Measurements from ENCODE around the gene KCNG3. TPM values are rescaled to one million over a fixed set of nuclear protein-coding genes. Genes with fewer than 3 reads are reported as not detected.

The KCNG3 gene
- total and polyA plus RNA-seq, 4 donors, result 0.06 to 2.8 (median 0.29) TPM

GRCh38 chr2:42442774-42443173, 51.0 kb downstream of the KCNG3 start:
- Histone ChIP-seq H3K27ac (ENCODE audit: low read depth in 1 of 2, low read length in 1 of 2) (no peak overlapping the region), H3K9me3 (ENCODE audit: control insufficient read depth in 4 of 4, insufficient read depth in 3 of 4, low read length in 3 of 4) (no peaks in the 10 kb centered on the region), H3K9ac (ENCODE audit: insufficient read depth in 1 of 2, low read length in 2 of 2) (no peak overlapping the region), H3K4me1 (ENCODE audit: control insufficient read depth in 5 of 5, insufficient read depth in 5 of 5, low read length in 5 of 5) (no peaks in the 10 kb centered on the region), H3K4me3 (no peak overlapping the region), H3K27me3 (ENCODE audit: control insufficient read depth in 3 of 3, insufficient read depth in 3 of 3, low read length in 2 of 3) (no peaks in the 10 kb centered on the region), H3K36me3 (ENCODE audit: control insufficient read depth in 4 of 4, insufficient read depth in 4 of 4, low read length in 4 of 4) (no peaks in the 10 kb centered on the region)
- TF ChIP-seq CTCF (IDR thresholded peaks at IDR 0.05; ENCODE audit: control extremely low read depth, extremely low read depth), result no peak
- DNase-seq, result no peak
- ATAC-seq (ENCODE audit: insufficient read depth, low FRiP score), result no peak
- WGBS, 2 donors, result 79 to 92% methylated on average over 2 of the region's 2 CpGs

- no peaks in the 10 kb centered on the region for H3K36me3 ChIP-seq (ENCODE audit: control insufficient read depth in 4 of 4, insufficient read depth in 4 of 4, low read length in 4 of 4)
- H3K9ac ChIP-seq (ENCODE audit: insufficient read depth in 1 of 2, low read length in 2 of 2), result no peak overlapping the region
- ATAC-seq (ENCODE audit: insufficient read depth, low FRiP score), result no peak
- TF ChIP-seq CTCF (IDR thresholded peaks at IDR 0.05; ENCODE audit: control extremely low read depth, extremely low read depth), result no peak
- no peak for DNase-seq
- no peaks in the 10 kb centered on the region for H3K4me1 ChIP-seq (ENCODE audit: control insufficient read depth in 5 of 5, insufficient read depth in 5 of 5, low read length in 5 of 5)
- no peak overlapping the region for H3K27ac ChIP-seq (ENCODE audit: low read depth in 1 of 2, low read length in 1 of 2)
- H3K4me3 ChIP-seq, result no peak overlapping the region
- H3K27me3 ChIP-seq (ENCODE audit: control insufficient read depth in 3 of 3, insufficient read depth in 3 of 3, low read length in 2 of 3), result no peaks in the 10 kb centered on the region
- H3K9me3 ChIP-seq (ENCODE audit: control insufficient read depth in 4 of 4, insufficient read depth in 3 of 4, low read length in 3 of 4), result no peaks in the 10 kb centered on the region
Measured at GRCh38 chr2:42438685-42439084, 55.1 kb downstream of the KCNG3 start.

DNA sequence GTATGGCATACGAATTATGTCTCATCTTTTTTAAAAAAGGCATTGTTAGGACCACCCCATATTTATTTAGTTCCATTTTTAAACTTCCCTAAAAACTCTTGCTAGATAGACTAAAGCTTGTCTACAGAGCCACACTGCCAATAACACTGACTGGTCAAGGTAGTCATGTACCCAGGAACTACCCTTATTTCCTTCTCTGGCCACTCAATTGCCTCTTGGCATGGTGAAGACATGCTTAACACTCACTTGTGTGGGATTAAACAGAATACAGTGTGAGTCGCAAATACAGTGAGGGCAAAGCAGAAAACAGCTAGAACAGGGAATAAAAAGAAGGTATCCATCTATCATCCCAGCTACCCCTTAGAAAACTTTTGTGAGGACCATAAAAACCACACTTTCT, 57.4 kb downstream of the KCNG3 start:
- WGBS, 2 donors, result 68 to 84% methylated on average over 2 of the region's 2 CpGs
- no peak for TF ChIP-seq CTCF (IDR thresholded peaks at IDR 0.05; ENCODE audit: control extremely low read depth, extremely low read depth)
- Histone ChIP-seq H3K9me3 (ENCODE audit: control insufficient read depth in 4 of 4, insufficient read depth in 3 of 4, low read length in 3 of 4) (no peaks in the 10 kb centered on the region), H3K9ac (ENCODE audit: insufficient read depth in 1 of 2, low read length in 2 of 2) (no peak overlapping the region), H3K27ac (ENCODE audit: low read depth in 1 of 2, low read length in 1 of 2) (no peak overlapping the region), H3K36me3 (ENCODE audit: control insufficient read depth in 4 of 4, insufficient read depth in 4 of 4, low read length in 4 of 4) (no peaks in the 10 kb centered on the region), H3K4me1 (ENCODE audit: control insufficient read depth in 5 of 5, insufficient read depth in 5 of 5, low read length in 5 of 5) (no peaks in the 10 kb centered on the region), H3K27me3 (ENCODE audit: control insufficient read depth in 3 of 3, insufficient read depth in 3 of 3, low read length in 2 of 3) (no peaks in the 10 kb centered on the region), H3K4me3 (no peak overlapping the region)
- no peak for DNase-seq
- peak; percentile 66 for ATAC-seq (ENCODE audit: insufficient read depth, low FRiP score)

DNA sequence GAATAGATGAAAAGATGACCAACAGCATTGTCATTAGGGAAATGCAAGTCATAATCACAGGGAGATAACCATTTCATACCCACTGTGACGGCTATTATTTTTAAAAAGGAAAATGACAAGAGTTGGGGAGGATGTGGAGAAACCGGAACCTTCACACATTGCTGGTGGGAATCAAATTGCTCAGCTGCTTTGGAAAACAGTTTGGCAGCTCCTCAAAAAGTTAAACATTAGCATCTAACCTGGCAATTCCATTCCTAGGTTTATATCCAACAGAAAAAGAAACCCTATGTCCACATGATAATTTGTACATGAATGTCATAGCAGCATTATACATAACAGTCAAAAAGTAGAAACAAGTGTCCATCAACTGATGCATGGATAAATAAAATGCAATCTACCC, 58.2 kb downstream of the KCNG3 start:
- no peak for ATAC-seq (ENCODE audit: insufficient read depth, low FRiP score)
- no peak for TF ChIP-seq CTCF (IDR thresholded peaks at IDR 0.05; ENCODE audit: control extremely low read depth, extremely low read depth)
- 62 to 77% methylated on average over 2 of the region's 2 CpGs for WGBS, 2 donors

More for the DNA sequence above, 58.2 kb downstream of the KCNG3 start:
- Histone ChIP-seq H3K4me3 (no peak overlapping the region), H3K9ac (ENCODE audit: insufficient read depth in 1 of 2, low read length in 2 of 2) (no peak overlapping the region), H3K9me3 (ENCODE audit: control insufficient read depth in 4 of 4, insufficient read depth in 3 of 4, low read length in 3 of 4) (no peaks in the 10 kb centered on the region), H3K27ac (ENCODE audit: low read depth in 1 of 2, low read length in 1 of 2) (no peak overlapping the region), H3K4me1 (ENCODE audit: control insufficient read depth in 5 of 5, insufficient read depth in 5 of 5, low read length in 5 of 5) (no peaks in the 10 kb centered on the region), H3K36me3 (ENCODE audit: control insufficient read depth in 4 of 4, insufficient read depth in 4 of 4, low read length in 4 of 4) (no peaks in the 10 kb centered on the region), H3K27me3 (ENCODE audit: control insufficient read depth in 3 of 3, insufficient read depth in 3 of 3, low read length in 2 of 3) (no peaks in the 10 kb centered on the region)
- DNase-seq, result no peak
